Activated naive CD4-positive, alpha-beta T cell treated with anti-CD3 and anti-CD28 coated beads, Interleukin-2, amount 50 U/mL, for 24 hours (primary cell): Measurements from ENCODE around the gene NQO2.
"Not testable (repeated sequence)": the region's sequence is repeated elsewhere in the genome, so short reads cannot be mapped to it uniquely, and the experiment has no call there.

ENCODE experiments used
- H3K27ac Mint-ChIP-seq: one replicate; pipeline ENCODE4 v1.8.0; 2021; ENCODE audit warnings: mild to moderate bottlenecking, mixed read lengths
- H3K27me3 Mint-ChIP-seq: one replicate; pipeline ENCODE4 v1.8.0; 2021; ENCODE audit warnings: mixed read lengths
- H3K36me3 Mint-ChIP-seq: one replicate; pipeline ENCODE4 v1.8.0; 2021; ENCODE audit warnings: mixed read lengths
- H3K4me1 Mint-ChIP-seq: one replicate; pipeline ENCODE4 v1.8.0; 2021; ENCODE audit warnings: mixed read lengths
- H3K4me3 Mint-ChIP-seq: one replicate; pipeline ENCODE4 v1.8.0; 2021; ENCODE audit warnings: mild to moderate bottlenecking, mixed read lengths
- H3K9me3 Mint-ChIP-seq: one replicate; pipeline ENCODE4 v1.8.0; 2021; ENCODE audit warnings: mixed read lengths

NQO2 gene

GRCh38 chr6:2992330-2992979 is 7.2 kb upstream of the NQO2 start:
- Mint-ChIP-seq H3K4me1 (peaks cover 16% of the 10 kb centered on the region), H3K4me3 (peak overlapping the region; percentile 30), H3K36me3 (no peaks in the 10 kb centered on the region), H3K9me3 (no peaks in the 10 kb centered on the region), H3K27ac (peak overlapping the region; percentile 63), H3K27me3 (no peaks in the 10 kb centered on the region)

DNA sequence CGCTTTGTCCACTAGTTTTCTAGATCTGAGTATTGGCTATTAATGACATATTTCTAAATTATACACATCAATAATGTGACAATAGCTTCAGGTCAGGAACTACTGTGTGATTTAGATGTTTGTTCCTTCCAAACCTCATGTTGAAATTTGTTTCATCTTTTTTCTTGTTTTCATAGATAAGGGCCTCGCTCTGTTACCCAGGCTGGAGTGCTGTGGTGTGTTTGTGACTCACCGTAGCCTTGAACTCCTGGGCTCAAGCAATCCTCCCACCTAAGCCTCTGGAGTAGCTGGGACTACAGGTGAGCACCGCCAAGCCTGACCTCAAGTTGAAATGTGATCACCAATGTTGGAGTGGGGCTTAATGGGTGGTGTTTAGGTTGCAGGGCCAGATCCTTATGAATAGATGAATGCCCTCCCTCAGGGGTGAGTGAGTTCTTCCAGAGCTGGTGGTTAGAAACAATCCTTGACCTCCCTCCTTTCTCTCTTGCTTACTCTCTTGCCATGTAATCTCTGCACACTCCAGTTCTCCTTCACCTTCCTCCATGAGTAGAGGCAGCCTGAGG is 5.9 kb upstream of the NQO2 start:
- no peaks in the 10 kb centered on the region for H3K27me3 Mint-ChIP-seq
- H3K36me3 Mint-ChIP-seq: no peaks in the 10 kb centered on the region
- no peak overlapping the region for H3K4me3 Mint-ChIP-seq
- no peaks in the 10 kb centered on the region for H3K9me3 Mint-ChIP-seq
- H3K27ac Mint-ChIP-seq: no peak overlapping the region
- H3K4me1 Mint-ChIP-seq: peaks cover 9% of the 10 kb centered on the region

DNA sequence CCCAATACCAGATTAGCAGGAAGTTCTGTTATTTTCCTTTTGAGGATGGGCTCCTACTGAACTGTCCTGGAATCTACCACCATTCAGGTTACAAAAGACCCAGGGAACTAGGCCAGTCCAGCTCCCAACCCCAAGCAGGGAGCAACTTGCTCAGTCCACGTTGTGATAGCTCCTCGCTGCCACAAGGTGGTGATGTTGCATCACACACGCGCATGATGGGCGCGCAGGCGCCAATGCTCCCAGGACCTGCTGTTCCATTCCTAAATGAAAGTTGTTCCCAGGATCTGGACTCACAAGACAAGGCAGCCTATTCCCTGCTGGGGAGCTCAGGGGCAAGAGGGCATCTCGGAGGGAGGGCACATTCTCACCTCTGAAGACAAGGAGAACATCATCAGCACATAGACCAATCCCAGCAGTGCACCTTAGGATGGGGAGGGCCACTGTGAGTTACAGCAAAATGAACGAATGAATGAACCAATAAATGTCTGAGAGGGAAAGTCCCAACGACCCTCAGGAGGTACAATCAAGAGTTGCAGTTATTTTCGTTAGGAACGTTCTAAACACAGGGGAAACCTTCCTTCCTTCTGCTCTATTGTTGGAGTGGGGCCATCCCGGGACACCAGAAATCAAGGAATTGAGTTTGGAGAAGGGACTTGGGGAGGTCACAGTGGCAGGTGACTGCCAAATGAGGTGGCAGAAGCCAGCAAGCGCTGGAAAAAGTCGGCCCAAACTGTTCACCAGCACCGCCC is 1.3 kb upstream of the NQO2 start:
- not testable (repeated sequence) for H3K27me3 Mint-ChIP-seq, H3K9me3 Mint-ChIP-seq, H3K36me3 Mint-ChIP-seq
- Mint-ChIP-seq H3K27ac (peak overlapping the region; percentile 32), H3K4me1 (peaks cover 21% of the 10 kb centered on the region), H3K4me3 (peak overlapping the region; percentile 83)

- no peaks in the 10 kb centered on the region for H3K36me3 Mint-ChIP-seq
- peak overlapping the region; percentile 83 for H3K4me3 Mint-ChIP-seq
- H3K27ac Mint-ChIP-seq: peak overlapping the region; percentile 86
- peaks cover 21% of the 10 kb centered on the region for H3K4me1 Mint-ChIP-seq
- H3K27me3 Mint-ChIP-seq: no peaks in the 10 kb centered on the region
- H3K9me3 Mint-ChIP-seq: no peaks in the 10 kb centered on the region
These were observed 586 bp upstream of the NQO2 start for GRCh38 chr6:2998998-2999617.

GRCh38 chr6:3001146-3001772 is 1.6 kb downstream of the NQO2 start:
- Mint-ChIP-seq H3K27me3 (no peaks in the 10 kb centered on the region), H3K27ac (no peak overlapping the region), H3K9me3 (no peaks in the 10 kb centered on the region), H3K4me3 (peak overlapping the region; percentile 90), H3K4me1 (peaks cover 21% of the 10 kb centered on the region), H3K36me3 (peaks cover 1% of the 10 kb centered on the region)

DNA sequence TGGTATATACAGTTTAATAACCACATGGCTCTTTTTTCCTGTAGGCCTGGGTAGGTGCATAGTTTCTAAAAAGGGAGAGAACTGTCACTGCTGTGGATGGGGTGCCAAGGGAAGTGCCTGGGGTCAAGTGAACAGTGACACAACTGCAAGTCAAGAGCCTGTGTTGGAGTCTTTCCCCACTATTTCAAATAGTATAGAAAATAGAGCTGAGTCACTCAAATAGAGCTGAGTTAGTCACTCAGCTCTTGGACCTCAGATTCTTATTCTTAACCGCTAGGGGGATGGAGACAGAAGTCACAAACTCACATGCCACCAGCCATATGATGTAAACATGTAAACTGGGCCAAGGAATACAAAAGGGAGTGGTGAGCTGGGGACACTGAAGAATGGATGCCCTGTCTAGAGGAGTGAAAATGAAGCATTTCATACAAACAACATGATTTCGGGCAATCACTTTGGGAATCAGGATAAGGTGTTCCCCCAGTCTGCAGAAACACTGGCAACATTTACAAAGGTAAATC is 2.1 kb downstream of the NQO2 start:
- Mint-ChIP-seq H3K9me3 (no peaks in the 10 kb centered on the region), H3K27ac (peak overlapping the region; percentile 3), H3K27me3 (no peaks in the 10 kb centered on the region), H3K4me3 (no peak overlapping the region), H3K4me1 (peaks cover 21% of the 10 kb centered on the region), H3K36me3 (peaks cover 4% of the 10 kb centered on the region)

GRCh38 chr6:3003226-3003625 is 3.5 kb downstream of the NQO2 start:
- H3K27ac Mint-ChIP-seq, H3K4me3 Mint-ChIP-seq, H3K27me3 Mint-ChIP-seq, H3K9me3 Mint-ChIP-seq, H3K36me3 Mint-ChIP-seq: not testable (repeated sequence)
- H3K4me1 Mint-ChIP-seq: peaks cover 21% of the 10 kb centered on the region

DNA sequence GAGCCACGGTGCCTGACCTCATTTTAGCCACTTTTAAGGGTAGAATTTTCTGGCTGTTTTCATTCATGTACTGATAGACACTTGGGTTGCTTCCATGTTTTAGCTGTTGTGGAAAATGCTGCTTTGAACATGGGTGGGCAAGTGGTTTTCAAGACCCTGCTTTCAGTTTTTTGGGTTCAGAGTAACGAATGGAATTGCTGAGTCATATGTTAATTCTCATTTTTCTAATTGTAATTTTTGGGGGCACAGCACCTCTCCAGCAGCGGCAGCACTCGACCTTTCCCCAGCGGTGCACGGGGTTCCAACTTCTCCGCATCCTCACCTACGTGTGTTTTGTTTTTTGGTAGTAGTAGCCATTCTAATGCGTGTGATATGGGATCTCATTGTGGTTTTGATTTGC is 5.4 kb downstream of the NQO2 start:
- H3K4me1 Mint-ChIP-seq: peaks cover 15% of the 10 kb centered on the region
- H3K27ac Mint-ChIP-seq: no peak overlapping the region
- H3K27me3 Mint-ChIP-seq: no peaks in the 10 kb centered on the region
- H3K36me3 Mint-ChIP-seq: peaks cover 19% of the 10 kb centered on the region
- H3K9me3 Mint-ChIP-seq: no peaks in the 10 kb centered on the region
- H3K4me3 Mint-ChIP-seq: no peak overlapping the region

GRCh38 chr6:3005874-3006273 is 6.2 kb downstream of the NQO2 start:
- Mint-ChIP-seq H3K27me3 (no peaks in the 10 kb centered on the region), H3K4me3 (no peak overlapping the region), H3K4me1 (peaks cover 15% of the 10 kb centered on the region), H3K36me3 (peaks cover 27% of the 10 kb centered on the region), H3K27ac (no peak overlapping the region), H3K9me3 (peaks cover under 1% of the 10 kb centered on the region)

DNA sequence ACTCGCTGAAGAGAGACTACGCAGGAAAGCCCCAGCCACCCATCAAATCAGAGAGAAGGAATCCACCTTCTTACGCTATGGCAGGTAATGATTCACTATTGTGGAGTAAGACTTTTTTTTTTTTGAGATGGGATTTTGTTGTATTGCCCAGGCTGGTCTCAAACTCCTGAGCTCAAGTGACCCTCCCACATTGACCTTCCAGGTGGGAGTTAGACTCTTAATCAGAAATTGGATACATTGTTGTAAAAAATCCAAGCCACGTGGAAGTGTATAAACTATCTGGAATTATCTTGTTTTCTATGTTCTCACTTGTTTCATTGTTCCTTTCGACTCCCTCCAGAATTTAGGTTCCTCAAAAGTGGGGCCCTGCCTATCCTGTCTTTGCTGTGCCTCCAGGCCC is 6.8 kb downstream of the NQO2 start:
- peaks cover 5% of the 10 kb centered on the region for H3K9me3 Mint-ChIP-seq
- H3K4me3 Mint-ChIP-seq: no peak overlapping the region
- peaks cover 15% of the 10 kb centered on the region for H3K4me1 Mint-ChIP-seq
- peaks cover 33% of the 10 kb centered on the region for H3K36me3 Mint-ChIP-seq
- no peak overlapping the region for H3K27ac Mint-ChIP-seq
- no peaks in the 10 kb centered on the region for H3K27me3 Mint-ChIP-seq

- H3K4me1 Mint-ChIP-seq: peaks cover 7% of the 10 kb centered on the region
- H3K9me3 Mint-ChIP-seq: peaks cover 11% of the 10 kb centered on the region
- H3K4me3 Mint-ChIP-seq: no peak overlapping the region
- H3K27me3 Mint-ChIP-seq: no peaks in the 10 kb centered on the region
- H3K36me3 Mint-ChIP-seq: peaks cover 43% of the 10 kb centered on the region
- no peak overlapping the region for H3K27ac Mint-ChIP-seq
These were observed 7.9 kb downstream of the NQO2 start for GRCh38 chr6:3007571-3007970.

GRCh38 chr6:3008712-3009265 is 9.1 kb downstream of the NQO2 start:
- H3K27ac Mint-ChIP-seq, H3K27me3 Mint-ChIP-seq, H3K4me3 Mint-ChIP-seq, H3K4me1 Mint-ChIP-seq: not testable (repeated sequence)
- H3K9me3 Mint-ChIP-seq: peaks cover 11% of the 10 kb centered on the region
- H3K36me3 Mint-ChIP-seq: peaks cover 48% of the 10 kb centered on the region

DNA sequence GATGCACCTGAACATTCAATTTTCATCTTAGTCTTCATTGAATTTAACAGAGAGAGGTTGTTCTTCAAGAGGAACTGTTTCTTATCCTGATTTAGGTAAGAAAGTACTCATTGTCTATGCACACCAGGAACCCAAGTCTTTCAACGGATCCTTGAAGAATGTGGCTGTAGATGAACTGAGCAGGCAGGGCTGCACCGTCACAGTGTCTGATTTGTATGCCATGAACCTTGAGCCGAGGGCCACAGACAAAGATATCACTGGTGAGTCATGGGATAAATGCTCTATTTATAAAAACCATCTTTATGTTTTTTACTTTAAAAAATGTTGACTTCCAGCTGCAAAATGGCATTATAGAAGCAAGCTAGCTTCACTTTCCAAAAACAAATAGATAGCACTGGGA is 10.2 kb downstream of the NQO2 start:
- H3K36me3 Mint-ChIP-seq: peaks cover 52% of the 10 kb centered on the region
- no peaks in the 10 kb centered on the region for H3K4me1 Mint-ChIP-seq
- no peak overlapping the region for H3K4me3 Mint-ChIP-seq
- no peaks in the 10 kb centered on the region for H3K27me3 Mint-ChIP-seq
- H3K9me3 Mint-ChIP-seq: peaks cover 11% of the 10 kb centered on the region
- no peak overlapping the region for H3K27ac Mint-ChIP-seq

GRCh38 chr6:3011158-3011557 is 11.5 kb downstream of the NQO2 start:
- Mint-ChIP-seq H3K27me3 (no peaks in the 10 kb centered on the region), H3K4me3 (no peak overlapping the region), H3K9me3 (peaks cover 11% of the 10 kb centered on the region), H3K36me3 (peaks cover 53% of the 10 kb centered on the region), H3K4me1 (no peaks in the 10 kb centered on the region), H3K27ac (no peak overlapping the region)

DNA sequence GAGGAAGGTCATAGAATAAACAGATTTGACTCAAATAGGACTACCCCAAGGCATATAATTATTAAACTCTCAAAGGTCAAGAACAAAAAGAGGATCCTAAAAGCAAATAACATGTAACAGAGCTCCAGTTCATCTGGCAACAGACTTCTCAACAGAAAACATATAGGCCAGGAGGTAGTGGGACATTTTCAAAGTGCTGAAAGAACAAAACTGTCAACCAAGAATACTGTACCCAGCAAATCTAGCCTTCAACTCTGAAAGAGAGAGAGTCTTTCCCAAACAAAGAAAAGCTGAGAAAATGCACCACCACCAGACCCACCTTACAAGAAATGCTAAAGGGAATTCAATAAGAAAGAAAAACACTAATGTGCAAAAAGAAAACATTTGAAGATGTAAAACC is 11.9 kb downstream of the NQO2 start:
- Mint-ChIP-seq H3K9me3 (peaks cover 11% of the 10 kb centered on the region), H3K4me1 (no peaks in the 10 kb centered on the region), H3K27me3 (no peaks in the 10 kb centered on the region), H3K27ac (no peak overlapping the region), H3K36me3 (peaks cover 53% of the 10 kb centered on the region), H3K4me3 (no peak overlapping the region)
